HepG2 (cell line): ENCODE measurements around the gene PPEF2.

Experiments
- CTCF ChIP-seq: sonication (generic); formaldehyde crosslinking; IDR thresholded peaks from 2 replicates; pipeline ENCODE4 v1.5.0; 2020; ENCODE audit warnings: mild to moderate bottlenecking, missing genetic modification reagents, moderate library complexity
- FOXA1 ChIP-seq, 2 experiments: fragments of 450-650 bp in 1 of 2; sonication (generic) in 1 of 2; formaldehyde crosslinking in 1 of 2; IDR thresholded peaks; 2 replicates each; pipeline versions ENCODE4 v1.4.0 to v1.6.1; 2016 to 2020; ENCODE audit warnings: missing genetic modification reagents in 1 of 2
- PAF1 ChIP-seq: IDR thresholded peaks from 2 replicates; pipeline ENCODE4 v1.6.1; 2016; ENCODE audit warnings: missing genetic modification reagents, missing compliant biosample characterization
- PPARG ChIP-seq: conservative IDR thresholded peaks from 2 replicates; pipeline ENCODE4 v1.6.1; 2016; ENCODE audit warnings: missing biosample characterization, missing genetic modification reagents
- PRDM15 ChIP-seq: sonication (generic); formaldehyde crosslinking; IDR thresholded peaks from 2 replicates; pipeline ENCODE4 v1.4.0; 2020; ENCODE audit warnings: missing genetic modification reagents
- STAT6 ChIP-seq: sonication (generic); formaldehyde crosslinking; IDR thresholded peaks from 2 replicates; pipeline ENCODE4 v1.4.0; 2020; ENCODE audit warnings: missing genetic modification reagents, mild to moderate bottlenecking, borderline replicate concordance
- ZBTB49 ChIP-seq: sonication (generic); formaldehyde crosslinking; IDR thresholded peaks from 2 replicates; pipeline ENCODE4 v1.4.0; 2020; ENCODE audit warnings: missing genetic modification reagents, borderline replicate concordance
- ZNF276 ChIP-seq: sonication (generic); formaldehyde crosslinking; IDR thresholded peaks from 2 replicates; pipeline ENCODE4 v1.4.0; 2020; ENCODE audit warnings: mild to moderate bottlenecking, low read depth, missing genetic modification reagents
- ZNF430 ChIP-seq: sonication (generic); formaldehyde crosslinking; IDR thresholded peaks from 2 replicates; pipeline ENCODE4 v1.9.0; 2021; ENCODE audit warnings: mild to moderate bottlenecking, missing genetic modification reagents

- no peak for TF ChIP-seq PAF1 (CRISPR knock-in tag)
- no peak for TF ChIP-seq FOXA1 (IDR thresholded peaks at IDR 0.05)
- no peak for TF ChIP-seq FOXA1 (CRISPR knock-in tag; IDR thresholded peaks at IDR 0.05)
- no peak for TF ChIP-seq STAT6 (CRISPR knock-in tag)
- TF ChIP-seq PPARG (CRISPR knock-in tag), result no peak
- TF ChIP-seq ZNF430, result no peak
- no peak for TF ChIP-seq CTCF (CRISPR knock-in tag)
- no peak for TF ChIP-seq PRDM15
- TF ChIP-seq ZBTB49 (CRISPR knock-in tag), result no peak
- no peak for TF ChIP-seq ZNF276 (CRISPR knock-in tag)
Observed at GRCh38 chr4:75909405-75909804, 7.2 kb upstream of the PPEF2 start.
